ENCODE measurements around the gene ADORA3. TPM values are rescaled to one million over a fixed set of nuclear protein-coding genes. Genes with fewer than 3 reads are reported as not detected.

Gene ADORA3
- total and polyA plus RNA-seq, 7 donors = 0.45 to 2.1 (median 1.2) TPM

GRCh38 chr1:111462370-111463028, 40.9 kb downstream of the ADORA3 start:
- no peaks in the 10 kb centered on the region for H3K4me1 ChIP-seq
- H3K27ac ChIP-seq = peak overlapping the region; percentile 10
- DNase-seq = no peak
- no peak overlapping the region for H3K4me3 ChIP-seq
- H3K27me3 ChIP-seq (ENCODE audit: insufficient read depth in 3 of 3, low read length in 2 of 3) = no peaks in the 10 kb centered on the region
- ATAC-seq = peak in 1 of 4 donors; percentile 11
- H3K9me3 ChIP-seq = no peaks in the 10 kb centered on the region
- 90 to 94% (median 90%) methylated on average over 4 of the region's 4 CpGs for WGBS, 3 donors
- H3K36me3 ChIP-seq (ENCODE audit: insufficient read depth in 1 of 2, low read depth in 1 of 2) = peaks cover 12 to 79% of the 10 kb centered on the region in 2 donors
- TF ChIP-seq CTCF (IDR thresholded peaks at IDR 0.05) = no peak
- intact Hi-C loops (cut with DNase I) = no loop called here

- H3K27ac ChIP-seq = no peak overlapping the region
- H3K36me3 ChIP-seq (ENCODE audit: insufficient read depth in 1 of 2, low read depth in 1 of 2) = peaks cover 10 to 79% of the 10 kb centered on the region in 2 donors
- H3K4me1 ChIP-seq = no peaks in the 10 kb centered on the region
- intact Hi-C loops (cut with DNase I) = no loop called here
- H3K4me3 ChIP-seq = no peak overlapping the region
- no peak for DNase-seq
- WGBS, 3 donors = 91 to 96% (median 95%) methylated on average over 6 of the region's 6 CpGs
- no peak for TF ChIP-seq CTCF (IDR thresholded peaks at IDR 0.05)
- no peaks in the 10 kb centered on the region for H3K9me3 ChIP-seq
- no peak for ATAC-seq
- no peaks in the 10 kb centered on the region for H3K27me3 ChIP-seq (ENCODE audit: insufficient read depth in 3 of 3, low read length in 2 of 3)
These were observed 41.7 kb downstream of the ADORA3 start for GRCh38 chr1:111461765-111462164.

- Histone ChIP-seq H3K4me3 (no peak overlapping the region), H3K27me3 (ENCODE audit: insufficient read depth in 3 of 3, low read length in 2 of 3) (no peaks in the 10 kb centered on the region), H3K27ac (no peak overlapping the region), H3K9me3 (no peaks in the 10 kb centered on the region), H3K4me1 (peaks cover 41% of the 10 kb centered on the region), H3K36me3 (ENCODE audit: insufficient read depth in 1 of 2, low read depth in 1 of 2) (peaks cover 11 to 75% of the 10 kb centered on the region in 2 donors)
- DNase-seq = no peak
- intact Hi-C loops (cut with DNase I) = no loop called here
- TF ChIP-seq CTCF (IDR thresholded peaks at IDR 0.05) = no peak
- WGBS, 3 donors = 93 to 94% (median 94%) methylated on average over 3 of the region's 3 CpGs
- ATAC-seq = no peak
These were observed 47.8 kb downstream of the ADORA3 start for GRCh38 chr1:111455642-111456031.

GRCh38 chr1:111454859-111455641, 48.4 kb downstream of the ADORA3 start:
- Histone ChIP-seq H3K4me3 (peak overlapping the region; percentile 0), H3K27ac (no peak overlapping the region), H3K9me3 (no peaks in the 10 kb centered on the region), H3K4me1 (peaks cover 47% of the 10 kb centered on the region), H3K36me3 (ENCODE audit: insufficient read depth in 1 of 2, low read depth in 1 of 2) (peaks cover 11 to 73% of the 10 kb centered on the region in 2 donors), H3K27me3 (ENCODE audit: insufficient read depth in 3 of 3, low read length in 2 of 3) (no peaks in the 10 kb centered on the region)
- ATAC-seq (peak in 1 of 4 donors; percentile 40), DNase-seq (no peak)
- no peak for TF ChIP-seq CTCF (IDR thresholded peaks at IDR 0.05)
- intact Hi-C loops (cut with DNase I) = no loop called here
- WGBS, 3 donors = 55 to 69% (median 62%) methylated on average over 5 of the region's 5 CpGs
